Tibial nerve (tissue), 4 donors: ENCODE data around the gene KAZN. TPM values are rescaled to one million over a fixed set of nuclear protein-coding genes. Genes with fewer than 3 reads are reported as not detected.
A peak's percentile ranks its signal among the peaks of the same experiment; 100 is the strongest.

Experiments
- DNase-seq, 2 donors: peaks; one replicate each; pipeline ENCODE4 v3.0.0-alpha.2; 2019; ENCODE audit warnings: low spot score in 2 of 2
- H3K27ac ChIP-seq, 4 donors: fragments of 200-600 bp; sonication (generic) in 3 of 4; one replicate each; pipeline ENCODE4 v1.5.1; 2017 to 2019; ENCODE audit warnings: mild to moderate bottlenecking in 1 of 4
- H3K27me3 ChIP-seq, 2 donors: fragments of 200-600 bp; sonication (generic) in 1 of 2; one replicate each; pipeline versions ENCODE4 v1.5.1 to v1.6.0; 2017 to 2019
- H3K36me3 ChIP-seq, 3 donors: fragments of 200-600 bp; sonication (generic); one replicate each; pipeline ENCODE4 v1.5.1; 2018 to 2019
- H3K4me1 ChIP-seq, 4 donors: fragments of 200-600 bp; sonication (generic) in 3 of 4; one replicate each; pipeline ENCODE4 v1.5.1; 2017 to 2019
- H3K4me3 ChIP-seq, 4 donors: fragments of 200-600 bp; sonication (generic) in 3 of 4; one replicate each; pipeline ENCODE4 v1.5.1; 2017 to 2019; ENCODE audit warnings: mild to moderate bottlenecking in 1 of 4, moderate library complexity in 1 of 4
- H3K9me3 ChIP-seq, 4 donors: fragments of 200-600 bp; sonication (generic) in 3 of 4; one replicate each; pipeline ENCODE4 v1.5.1; 2017 to 2019
- CTCF ChIP-seq, 5 experiments: fragments of 200-600 bp in 3 of 5; fragments of 450-650 bp in 2 of 5; sonication (generic) in 3 of 5; IDR thresholded peaks; one replicate each; pipeline ENCODE4 v1.5.1; 2016 to 2019; ENCODE audit warnings: antibody characterized with exemption in 5 of 5, mild to moderate bottlenecking in 3 of 5, moderate library complexity in 2 of 5
- EP300 ChIP-seq, 2 donors: sonication (generic); formaldehyde crosslinking; IDR thresholded peaks; one replicate each; pipeline ENCODE4 v1.6.1; 2017; ENCODE audit warnings: antibody characterized with exemption in 2 of 2, mild to moderate bottlenecking in 1 of 2
- POLR2A ChIP-seq, 2 donors: fragments of 450-650 bp; IDR thresholded peaks; one replicate each; pipeline ENCODE4 v1.6.1; 2017; ENCODE audit warnings: antibody characterized with exemption in 2 of 2, mild to moderate bottlenecking in 2 of 2, moderate library complexity in 2 of 2
- WGBS, 2 donors: methylation state at CpG; one replicate each; pipeline ENCODE4 v1.1.5; 2018; 5-methylcytosine and 5-hydroxymethylcytosine counted together
- total RNA-seq, 4 donors: library from RNA; depleted of rRNA; stranded (reverse); fragments of >200 nt; gene quantifications; one replicate each; pipeline ENCODE4 v1.1.0, GENCODE V29; 2016

The KAZN gene
- total RNA-seq: 10 to 100 TPM; 16.0 to 29.2 (median 22.2) TPM

- Histone ChIP-seq H3K27me3 (peaks cover 3 to 69% of the 10 kb centered on the region in 2 donors), H3K9me3 (no peaks in the 10 kb centered on the region), H3K36me3 (no peaks in the 10 kb centered on the region), H3K4me3 (peak within 1 kb of the TSS; percentile 20 to 55 (median 24)), H3K27ac (peak within 1 kb of the TSS; percentile 11 to 83 (median 50)), H3K4me1 (peaks cover 0 to 31% (median 0%) of the 10 kb centered on the region in 4 donors)
- 2% methylated on average over 49 to 51 of the region's 81 CpGs for WGBS, 2 donors
- peak in 1 of 5 experiments; percentile 11 for TF ChIP-seq CTCF (IDR thresholded peaks at IDR 0.05)
- no peak for TF ChIP-seq POLR2A (IDR thresholded peaks at IDR 0.05)
- no peak for DNase-seq
Observed at GRCh38 chr1:14598498-14599182, at the start of gene KAZN. KAZN (plus strand) TSS chr1:14598685.

- DNase-seq: no peak
- 72 to 73% methylated on average over 3 of the region's 3 CpGs for WGBS, 2 donors
- TF ChIP-seq CTCF (IDR thresholded peaks at IDR 0.05) (no peak), POLR2A (IDR thresholded peaks at IDR 0.05) (no peak), EP300 (IDR thresholded peaks at IDR 0.05) (no peak)
Observed at GRCh38 chr1:14549897-14550620, 48.4 kb upstream of the KAZN start.

GRCh38 chr1:14551386-14551785 lies 47.1 kb upstream of the KAZN start:
- TF ChIP-seq POLR2A (IDR thresholded peaks at IDR 0.05): no peak
- no peak for TF ChIP-seq CTCF (IDR thresholded peaks at IDR 0.05)
- no peak for TF ChIP-seq EP300 (IDR thresholded peaks at IDR 0.05)
- WGBS, 2 donors: 81 to 83% methylated on average over 8 of the region's 8 CpGs

More at GRCh38 chr1:14549897-14550620, 48.4 kb upstream of the KAZN start:
- peaks cover 0 to 3% (median 0%) of the 10 kb centered on the region in 4 donors for H3K9me3 ChIP-seq
- H3K4me3 ChIP-seq: no peak overlapping the region
- H3K36me3 ChIP-seq: no peaks in the 10 kb centered on the region
- H3K27ac ChIP-seq: no peak overlapping the region
- no peaks in the 10 kb centered on the region for H3K27me3 ChIP-seq
- H3K4me1 ChIP-seq: no peaks in the 10 kb centered on the region

GRCh38 chr1:14552246-14552965 lies 46.1 kb upstream of the KAZN start:
- H3K4me3 ChIP-seq: no peak overlapping the region
- no peak for TF ChIP-seq POLR2A (IDR thresholded peaks at IDR 0.05)
- no peak for TF ChIP-seq CTCF (IDR thresholded peaks at IDR 0.05)
- no peak for TF ChIP-seq EP300 (IDR thresholded peaks at IDR 0.05)
- WGBS, 2 donors: 67 to 75% methylated on average over 6 to 11 of the region's 11 CpGs

More at GRCh38 chr1:14551386-14551785, 47.1 kb upstream of the KAZN start:
- Histone ChIP-seq H3K4me3 (no peak overlapping the region), H3K36me3 (no peaks in the 10 kb centered on the region), H3K27ac (no peak overlapping the region), H3K4me1 (no peaks in the 10 kb centered on the region), H3K27me3 (no peaks in the 10 kb centered on the region), H3K9me3 (no peaks in the 10 kb centered on the region)
- no peak for DNase-seq

More at GRCh38 chr1:14552246-14552965, 46.1 kb upstream of the KAZN start:
- H3K4me1 ChIP-seq: no peaks in the 10 kb centered on the region
- no peak overlapping the region for H3K27ac ChIP-seq
- H3K9me3 ChIP-seq: no peaks in the 10 kb centered on the region
- H3K27me3 ChIP-seq: no peaks in the 10 kb centered on the region
- DNase-seq: no peak
- no peaks in the 10 kb centered on the region for H3K36me3 ChIP-seq
